A549 (cell line): ENCODE results near the gene ATP6V0A1.

Experiments used
- CEBPB ChIP-seq, 2 experiments: fragments of >200 bp in 1 of 2; sonication (Bioruptor Twin) in 1 of 2; formaldehyde crosslinking in 1 of 2; IDR thresholded peaks; 2 replicates each; pipeline ENCODE4 v1.6.1; 2012 to 2016
- FOSB ChIP-seq: fragments of 250-450 bp; sonication (Bioruptor Pico); IDR thresholded peaks from 2 replicates; pipeline ENCODE4 v1.5.0; 2020; ENCODE audit warnings: mild to moderate bottlenecking, moderate library complexity
- FOSL2 ChIP-seq, 2 experiments: fragments of 450-650 bp in 1 of 2; fragments of >200 bp in 1 of 2; sonication (Bioruptor Twin) in 1 of 2; formaldehyde crosslinking; IDR thresholded peaks; 2 replicates each; pipeline versions ENCODE4 v1.5.0 to v1.6.1; 2016 to 2020; ENCODE audit warnings: mild to moderate bottlenecking in 1 of 2, moderate library complexity in 1 of 2
- KDM1A ChIP-seq: fragments of 200-600 bp; sonication (generic); IDR thresholded peaks from 2 replicates; pipeline ENCODE4 v1.6.1; 2016; ENCODE audit warnings: low read depth, mild to moderate bottlenecking
- MYC ChIP-seq: IDR thresholded peaks from 2 replicates; pipeline ENCODE4 v1.6.1; 2012; ENCODE audit warnings: mild to moderate bottlenecking, inconsistent platforms, low read length, improper control_type of control experiment, borderline replicate concordance
- TF ChIP-seq, protein P1 (sequence below): fragments of 450-650 bp; IDR thresholded peaks from 2 replicates; pipeline ENCODE4 v1.6.1; 2014; ENCODE audit warnings: antibody characterized with exemption
- TF ChIP-seq, protein P2 (sequence below): fragments of >200 bp; sonication (Bioruptor Twin); formaldehyde crosslinking; IDR thresholded peaks from 3 replicates; pipeline ENCODE4 v1.5.1; 2016

GRCh38 chr17:42563950-42564349 lies 105.3 kb downstream of the ATP6V0A1 start:
- TF ChIP-seq, protein P1, sequence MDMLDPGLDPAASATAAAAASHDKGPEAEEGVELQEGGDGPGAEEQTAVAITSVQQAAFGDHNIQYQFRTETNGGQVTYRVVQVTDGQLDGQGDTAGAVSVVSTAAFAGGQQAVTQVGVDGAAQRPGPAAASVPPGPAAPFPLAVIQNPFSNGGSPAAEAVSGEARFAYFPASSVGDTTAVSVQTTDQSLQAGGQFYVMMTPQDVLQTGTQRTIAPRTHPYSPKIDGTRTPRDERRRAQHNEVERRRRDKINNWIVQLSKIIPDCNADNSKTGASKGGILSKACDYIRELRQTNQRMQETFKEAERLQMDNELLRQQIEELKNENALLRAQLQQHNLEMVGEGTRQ, result no peak
- TF ChIP-seq MYC, result no peak
- no peak for TF ChIP-seq FOSL2 (IDR thresholded peaks at IDR 0.05)
- no peak for TF ChIP-seq FOSL2 (CRISPR knock-in tag; IDR thresholded peaks at IDR 0.05)
- TF ChIP-seq KDM1A, result no peak
- no peak for TF ChIP-seq CEBPB (IDR thresholded peaks at IDR 0.05)
- TF ChIP-seq FOSB, result no peak
- TF ChIP-seq, protein P2, sequence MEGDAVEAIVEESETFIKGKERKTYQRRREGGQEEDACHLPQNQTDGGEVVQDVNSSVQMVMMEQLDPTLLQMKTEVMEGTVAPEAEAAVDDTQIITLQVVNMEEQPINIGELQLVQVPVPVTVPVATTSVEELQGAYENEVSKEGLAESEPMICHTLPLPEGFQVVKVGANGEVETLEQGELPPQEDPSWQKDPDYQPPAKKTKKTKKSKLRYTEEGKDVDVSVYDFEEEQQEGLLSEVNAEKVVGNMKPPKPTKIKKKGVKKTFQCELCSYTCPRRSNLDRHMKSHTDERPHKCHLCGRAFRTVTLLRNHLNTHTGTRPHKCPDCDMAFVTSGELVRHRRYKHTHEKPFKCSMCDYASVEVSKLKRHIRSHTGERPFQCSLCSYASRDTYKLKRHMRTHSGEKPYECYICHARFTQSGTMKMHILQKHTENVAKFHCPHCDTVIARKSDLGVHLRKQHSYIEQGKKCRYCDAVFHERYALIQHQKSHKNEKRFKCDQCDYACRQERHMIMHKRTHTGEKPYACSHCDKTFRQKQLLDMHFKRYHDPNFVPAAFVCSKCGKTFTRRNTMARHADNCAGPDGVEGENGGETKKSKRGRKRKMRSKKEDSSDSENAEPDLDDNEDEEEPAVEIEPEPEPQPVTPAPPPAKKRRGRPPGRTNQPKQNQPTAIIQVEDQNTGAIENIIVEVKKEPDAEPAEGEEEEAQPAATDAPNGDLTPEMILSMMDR, result no peak
